Right lobe of liver (tissue), 4 donors: ENCODE data around the gene ZNF326.

Experiments
- CTCF ChIP-seq, 4 donors: fragments of 200-600 bp in 3 of 4; fragments of 450-650 bp in 1 of 4; IDR thresholded peaks; one replicate each; pipeline versions ENCODE4 v1.5.1 to v1.8.0; 2016 to 2022; ENCODE audit warnings: antibody characterized with exemption in 4 of 4, mild to moderate bottlenecking in 2 of 4
- POLR2A ChIP-seq: fragments of 450-650 bp; IDR thresholded peaks from one replicate; pipeline ENCODE4 v1.6.1; 2017; ENCODE audit warnings: antibody characterized with exemption, mild to moderate bottlenecking
- donor health status: DM: no; HTN: no; CAD: no.
- donor health status: DM: no; HTN: no; CAD: no.
- donor health status: DM: no; HTN: yes; CAD: no.

GRCh38 chr1:90046635-90047034 is 51.7 kb downstream of the ZNF326 start:
- TF ChIP-seq CTCF (IDR thresholded peaks at IDR 0.05) (no peak), POLR2A (no peak)
